Ectodermal cell (in vitro differentiated cells): ENCODE measurements around the gene ST8SIA6.

ENCODE experiments used
- H3K27ac ChIP-seq: 2 replicates; pipeline ENCODE4 v1.7.0; 2013; ENCODE audit warnings: mild to moderate bottlenecking, low read depth, low read length; ENCODE audit not compliant: insufficient read depth, poor library complexity, severe bottlenecking
- H3K27me3 ChIP-seq: 2 replicates; pipeline ENCODE4 v1.7.0; 2013; ENCODE audit warnings: mild to moderate bottlenecking, low read length; ENCODE audit not compliant: insufficient read depth, control insufficient read depth, poor library complexity, severe bottlenecking
- H3K36me3 ChIP-seq: one replicate; pipeline ENCODE4 v1.7.0; 2013; ENCODE audit warnings: low read length; ENCODE audit not compliant: control insufficient read depth, insufficient read depth
- H3K4me1 ChIP-seq: one replicate; pipeline ENCODE4 v1.7.0; 2013; ENCODE audit warnings: low read length; ENCODE audit not compliant: control insufficient read depth, insufficient read depth
- H3K4me3 ChIP-seq: 2 replicates; pipeline ENCODE4 v1.7.0; 2013; ENCODE audit warnings: low read depth, low read length, control low read depth; ENCODE audit not compliant: insufficient read depth
- H3K9me3 ChIP-seq: 2 replicates; pipeline ENCODE4 v1.7.0; 2013; ENCODE audit warnings: mild to moderate bottlenecking, low read length, moderate library complexity; ENCODE audit not compliant: control insufficient read depth
- WGBS, 2 experiments: methylation state at CpG; one replicate each; pipeline ENCODE4 v1.1.7; 2013; ENCODE audit warnings: missing lambda C conversion rate in 2 of 2; 5-methylcytosine and 5-hydroxymethylcytosine counted together

The ST8SIA6 gene

DNA sequence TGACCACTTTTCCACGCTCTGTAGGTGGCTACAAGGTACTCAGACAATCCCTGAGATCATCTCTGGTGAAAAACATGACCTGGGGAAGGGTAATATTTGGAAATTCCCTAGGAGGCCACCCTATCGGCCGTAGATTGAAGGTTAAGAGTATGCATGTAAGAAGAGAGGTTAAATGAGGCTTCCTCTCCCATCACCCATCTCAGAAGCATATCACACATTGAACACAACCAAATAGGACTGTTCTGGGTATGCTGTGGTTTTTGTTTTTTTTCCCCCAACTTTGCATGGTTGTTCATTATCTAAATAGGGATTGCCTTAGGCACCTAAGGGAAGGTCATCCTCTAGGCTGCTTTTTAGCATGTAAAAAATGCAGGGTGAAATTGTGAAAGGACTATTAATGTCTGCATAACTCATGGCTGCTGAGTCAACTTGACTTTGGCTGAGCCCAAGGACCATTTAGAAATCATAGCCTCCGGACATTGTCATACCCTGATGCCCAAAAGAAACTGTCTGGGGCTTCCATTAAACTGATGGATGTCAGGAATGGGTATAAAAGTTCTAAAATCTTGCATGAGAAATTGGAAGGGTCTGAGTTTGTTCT lies 24.7 kb upstream of the ST8SIA6 start:
- H3K27ac ChIP-seq: no peak overlapping the region
- H3K4me3 ChIP-seq: no peak overlapping the region
- H3K36me3 ChIP-seq: no peaks in the 10 kb centered on the region
- no peaks in the 10 kb centered on the region for H3K4me1 ChIP-seq
- WGBS, 2 experiments: 96 to 97% methylated on average over 3 to 4 of the region's 4 CpGs
- H3K27me3 ChIP-seq: no peaks in the 10 kb centered on the region
- H3K9me3 ChIP-seq: no peaks in the 10 kb centered on the region

GRCh38 chr10:17476073-17476472 lies 21.7 kb upstream of the ST8SIA6 start:
- H3K9me3 ChIP-seq: no peaks in the 10 kb centered on the region
- no peaks in the 10 kb centered on the region for H3K36me3 ChIP-seq
- H3K27me3 ChIP-seq: no peaks in the 10 kb centered on the region
- H3K4me1 ChIP-seq: no peaks in the 10 kb centered on the region
- WGBS, 2 experiments: 80 to 100% methylated on average over 1 of the region's 1 CpG
- H3K27ac ChIP-seq: no peak overlapping the region
- no peak overlapping the region for H3K4me3 ChIP-seq

DNA sequence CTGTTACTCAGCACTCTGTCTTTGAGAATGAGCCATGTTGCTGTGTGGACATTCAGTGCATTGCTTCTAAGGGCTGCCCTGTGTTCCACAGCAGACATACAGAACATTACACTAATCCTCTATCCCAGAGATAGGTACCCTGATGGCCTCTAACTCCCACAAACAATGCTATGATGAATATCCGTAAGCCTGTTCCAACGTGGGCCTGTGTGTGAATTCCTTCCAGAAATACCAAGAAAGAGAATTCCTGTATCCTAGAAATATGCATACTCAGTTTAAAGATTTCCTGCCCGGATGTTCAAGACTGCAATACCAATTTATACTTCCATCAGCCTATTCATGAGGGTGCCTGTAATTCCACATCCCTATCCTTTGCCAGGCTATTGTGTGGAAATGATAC lies 21.3 kb upstream of the ST8SIA6 start:
- Histone ChIP-seq H3K4me1 (no peaks in the 10 kb centered on the region), H3K27me3 (no peaks in the 10 kb centered on the region), H3K9me3 (no peaks in the 10 kb centered on the region), H3K4me3 (no peak overlapping the region), H3K27ac (no peak overlapping the region), H3K36me3 (no peaks in the 10 kb centered on the region)
- 89 to 93% methylated on average over 3 of the region's 3 CpGs for WGBS, 2 experiments

GRCh38 chr10:17474595-17475323 lies 20.4 kb upstream of the ST8SIA6 start:
- H3K27ac ChIP-seq: no peak overlapping the region
- no peak overlapping the region for H3K4me3 ChIP-seq
- no peaks in the 10 kb centered on the region for H3K27me3 ChIP-seq
- H3K36me3 ChIP-seq: no peaks in the 10 kb centered on the region
- 84 to 88% methylated on average over 5 of the region's 5 CpGs for WGBS, 2 experiments
- H3K9me3 ChIP-seq: no peaks in the 10 kb centered on the region
- no peaks in the 10 kb centered on the region for H3K4me1 ChIP-seq

DNA sequence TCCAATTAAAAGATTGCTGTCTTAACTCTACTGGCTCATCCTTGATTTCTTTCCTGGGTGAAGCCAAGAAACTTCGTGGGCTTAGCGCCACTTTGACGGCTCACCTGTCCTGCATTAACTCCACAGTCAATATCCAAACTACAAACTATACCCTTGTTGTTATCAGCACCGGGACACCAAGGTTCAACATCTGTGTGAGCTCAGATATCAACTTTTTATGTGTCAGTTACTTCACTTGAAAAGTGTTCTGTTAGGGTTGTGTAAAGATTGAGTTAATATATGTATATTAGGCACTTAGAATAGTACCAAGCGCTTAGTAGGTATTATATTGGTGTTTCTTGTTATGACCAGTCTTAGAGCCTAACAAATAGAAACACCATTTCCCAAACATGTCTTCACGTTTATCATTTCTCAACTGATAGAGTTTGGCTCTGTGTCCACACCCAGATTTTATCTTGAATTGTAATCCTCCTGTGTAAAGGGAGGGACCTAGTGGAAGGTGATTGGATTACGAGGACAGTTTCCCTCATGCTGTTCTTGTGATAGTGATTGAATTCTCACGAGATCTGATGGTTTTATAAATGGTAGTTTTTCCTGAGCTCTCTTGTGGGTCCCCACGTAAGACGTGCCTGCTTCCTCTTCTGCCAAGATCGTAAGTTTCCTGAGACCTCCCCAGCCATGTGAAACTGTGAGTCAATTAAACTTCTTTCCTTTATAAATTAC lies 19.0 kb upstream of the ST8SIA6 start:
- H3K4me1 ChIP-seq: no peaks in the 10 kb centered on the region
- no peak overlapping the region for H3K27ac ChIP-seq
- H3K9me3 ChIP-seq: no peaks in the 10 kb centered on the region
- no peaks in the 10 kb centered on the region for H3K36me3 ChIP-seq
- H3K4me3 ChIP-seq: no peak overlapping the region
- H3K27me3 ChIP-seq: no peaks in the 10 kb centered on the region
- WGBS, 2 experiments: 90 to 91% methylated on average over 9 to 11 of the region's 11 CpGs

GRCh38 chr10:17472481-17473227 lies 18.3 kb upstream of the ST8SIA6 start:
- Histone ChIP-seq H3K36me3 (no peaks in the 10 kb centered on the region), H3K9me3 (no peaks in the 10 kb centered on the region), H3K4me1 (no peaks in the 10 kb centered on the region), H3K27me3 (no peaks in the 10 kb centered on the region), H3K27ac (no peak overlapping the region), H3K4me3 (no peak overlapping the region)
- 86 to 90% methylated on average over 3 of the region's 3 CpGs for WGBS, 2 experiments

DNA sequence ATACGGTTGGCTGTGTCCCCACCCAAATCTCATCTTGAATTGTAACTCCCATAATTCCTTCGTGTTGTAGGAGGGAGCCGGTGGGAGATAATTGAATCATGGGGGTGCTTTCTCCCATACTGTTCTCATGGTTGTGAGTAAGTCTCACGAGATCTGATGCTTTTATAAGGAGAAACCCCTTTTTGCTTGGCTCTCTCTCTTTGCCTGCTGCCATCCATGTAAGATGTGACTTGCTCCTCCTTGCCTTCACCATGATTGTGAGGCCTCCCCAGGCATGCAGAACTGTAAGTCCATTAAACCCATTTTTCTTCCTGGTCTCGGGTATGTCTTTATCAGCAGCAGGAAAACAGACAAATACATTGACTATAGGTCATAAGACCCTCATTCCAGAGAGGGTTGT lies 15.9 kb upstream of the ST8SIA6 start:
- WGBS, 2 experiments: 93 to 95% methylated on average over 5 of the region's 5 CpGs
- Histone ChIP-seq H3K4me3 (no peak overlapping the region), H3K36me3 (no peaks in the 10 kb centered on the region), H3K27ac (no peak overlapping the region), H3K4me1 (no peaks in the 10 kb centered on the region), H3K27me3 (no peaks in the 10 kb centered on the region), H3K9me3 (no peaks in the 10 kb centered on the region)

- no peaks in the 10 kb centered on the region for H3K4me1 ChIP-seq
- H3K9me3 ChIP-seq: no peaks in the 10 kb centered on the region
- no peak overlapping the region for H3K27ac ChIP-seq
- no peaks in the 10 kb centered on the region for H3K27me3 ChIP-seq
- no peak overlapping the region for H3K4me3 ChIP-seq
- no peaks in the 10 kb centered on the region for H3K36me3 ChIP-seq
- WGBS, 2 experiments: 69 to 76% methylated on average over 5 of the region's 5 CpGs
Measured at GRCh38 chr10:17465328-17466125, 11.1 kb upstream of the ST8SIA6 start.

DNA sequence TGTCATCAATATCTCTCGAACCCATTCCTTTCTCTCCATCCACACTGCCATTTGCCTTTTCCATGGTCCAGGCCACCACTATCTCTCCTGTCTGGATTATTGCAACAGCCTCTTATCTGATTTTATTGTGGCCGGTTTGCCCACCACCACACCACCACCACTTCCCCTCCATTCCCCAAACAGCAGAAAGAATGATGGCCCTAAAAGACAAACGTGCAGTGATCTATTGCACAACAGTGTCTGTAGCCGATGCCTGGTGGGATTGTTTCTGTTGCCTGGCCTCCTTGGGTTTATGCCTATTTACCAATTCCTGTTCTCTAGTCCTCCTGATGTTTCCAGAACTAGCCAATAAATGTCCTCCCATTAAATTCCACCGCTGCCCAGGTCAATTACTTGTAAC lies 10.2 kb upstream of the ST8SIA6 start:
- no peaks in the 10 kb centered on the region for H3K4me1 ChIP-seq
- H3K27me3 ChIP-seq: no peaks in the 10 kb centered on the region
- no peaks in the 10 kb centered on the region for H3K36me3 ChIP-seq
- H3K9me3 ChIP-seq: no peaks in the 10 kb centered on the region
- H3K27ac ChIP-seq: no peak overlapping the region
- H3K4me3 ChIP-seq: no peak overlapping the region
- 92 to 95% methylated on average over 5 of the region's 5 CpGs for WGBS, 2 experiments
